HCT116 (cell line): ENCODE data around the gene ADCY1.
"Not testable (repeated sequence)": the region's sequence is repeated elsewhere in the genome, so short reads cannot be mapped to it uniquely, and the experiment has no call there.

ENCODE experiments used
- ELF1 ChIP-seq: IDR thresholded peaks from 2 replicates; pipeline ENCODE4 v1.6.1; 2012; ENCODE audit warnings: low read depth, borderline replicate concordance
- POLR2A ChIP-seq: IDR thresholded peaks from 2 replicates; pipeline ENCODE4 v1.7.0; 2011; ENCODE audit warnings: borderline replicate concordance; ENCODE audit not compliant: insufficient read depth, insufficient read length; ENCODE audit errors: extremely low read depth
- RAD21 ChIP-seq: IDR thresholded peaks from 2 replicates; pipeline ENCODE4 v1.6.1; 2012; ENCODE audit warnings: low read depth, mild to moderate bottlenecking
- SRF ChIP-seq: IDR thresholded peaks from 2 replicates; pipeline ENCODE4 v1.6.1; 2012; ENCODE audit warnings: low read depth

DNA sequence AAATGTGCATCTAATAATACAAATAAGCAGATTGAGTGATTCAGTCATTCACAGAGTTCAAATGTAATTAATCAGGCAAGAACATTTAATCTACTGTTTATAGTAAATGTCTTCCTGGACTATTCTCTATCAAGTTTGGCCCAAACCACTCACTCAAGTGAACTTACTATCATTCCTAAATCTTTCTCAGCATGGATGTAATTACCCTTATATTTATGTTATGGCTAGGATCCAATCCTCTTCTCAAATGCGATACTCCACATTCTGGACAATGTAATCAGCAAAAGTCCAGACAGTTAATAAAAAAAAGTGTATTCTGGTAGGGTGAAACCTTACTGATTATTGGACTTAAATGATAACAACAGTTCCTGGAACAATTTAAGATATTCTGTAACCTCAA lies 185.3 kb downstream of the ADCY1 start:
- not testable (repeated sequence) for TF ChIP-seq POLR2A, RAD21, SRF, ELF1
